OCI-LY1 (cell line): ENCODE results near the gene RRN3.
"Not testable (repeated sequence)": the region's sequence is repeated elsewhere in the genome, so short reads cannot be mapped to it uniquely, and the experiment has no call there.

Experiments
- EZH2 ChIP-seq: fragments of 200-600 bp; sonication (generic), shearing (Covaris generic); IDR thresholded peaks from 2 replicates; pipeline ENCODE4 v1.8.0; 2017; ENCODE audit warnings: borderline replicate concordance, mixed run types, mild to moderate bottlenecking, antibody characterized with exemption, low read length, moderate library complexity, mixed read lengths
- TF ChIP-seq, protein P1 (sequence below): fragments of 200-600 bp; sonication (generic), shearing (Covaris generic); IDR thresholded peaks from 2 replicates; pipeline ENCODE4 v1.5.1; 2017; ENCODE audit warnings: mild to moderate bottlenecking, antibody characterized with exemption, low read length, moderate library complexity, mixed read lengths

DNA sequence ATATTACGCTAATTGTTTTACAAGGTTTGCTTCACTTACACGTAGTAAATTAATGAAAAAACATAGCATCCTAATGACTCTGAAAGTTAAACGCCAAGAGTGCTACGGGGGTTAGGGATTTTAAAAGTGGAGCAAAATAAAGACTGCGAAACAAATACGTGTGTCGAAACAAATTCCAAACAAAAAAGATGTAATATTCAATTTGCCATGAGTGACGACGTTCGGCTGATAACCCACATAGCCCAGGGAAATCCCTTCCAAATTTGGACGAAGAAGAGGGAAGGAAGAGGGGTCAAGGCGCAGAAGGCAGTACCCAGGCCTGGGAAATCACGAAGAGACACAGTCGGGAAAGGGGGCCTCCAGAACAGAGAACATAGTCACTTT is 509 bp downstream of the RRN3 start:
- TF ChIP-seq, protein P1, sequence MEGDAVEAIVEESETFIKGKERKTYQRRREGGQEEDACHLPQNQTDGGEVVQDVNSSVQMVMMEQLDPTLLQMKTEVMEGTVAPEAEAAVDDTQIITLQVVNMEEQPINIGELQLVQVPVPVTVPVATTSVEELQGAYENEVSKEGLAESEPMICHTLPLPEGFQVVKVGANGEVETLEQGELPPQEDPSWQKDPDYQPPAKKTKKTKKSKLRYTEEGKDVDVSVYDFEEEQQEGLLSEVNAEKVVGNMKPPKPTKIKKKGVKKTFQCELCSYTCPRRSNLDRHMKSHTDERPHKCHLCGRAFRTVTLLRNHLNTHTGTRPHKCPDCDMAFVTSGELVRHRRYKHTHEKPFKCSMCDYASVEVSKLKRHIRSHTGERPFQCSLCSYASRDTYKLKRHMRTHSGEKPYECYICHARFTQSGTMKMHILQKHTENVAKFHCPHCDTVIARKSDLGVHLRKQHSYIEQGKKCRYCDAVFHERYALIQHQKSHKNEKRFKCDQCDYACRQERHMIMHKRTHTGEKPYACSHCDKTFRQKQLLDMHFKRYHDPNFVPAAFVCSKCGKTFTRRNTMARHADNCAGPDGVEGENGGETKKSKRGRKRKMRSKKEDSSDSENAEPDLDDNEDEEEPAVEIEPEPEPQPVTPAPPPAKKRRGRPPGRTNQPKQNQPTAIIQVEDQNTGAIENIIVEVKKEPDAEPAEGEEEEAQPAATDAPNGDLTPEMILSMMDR: not testable (repeated sequence)
- TF ChIP-seq EZH2: not testable (repeated sequence)
